Activated naive CD4-positive, alpha-beta T cell treated with anti-CD3 and anti-CD28 coated beads, Interleukin-2, amount 50 U/mL, for 72 hours (primary cell): Measurements from ENCODE around the gene PAGE1. TPM values are rescaled to one million over a fixed set of nuclear protein-coding genes. Genes with fewer than 3 reads are reported as not detected.

Experiments
- ATAC-seq, 2 donors: fragments of 150-1000 bp; cut with Tn5 transposase; 2 replicates each; pipeline ENCODE4 v1.10.0; 2021; ENCODE audit warnings: mild to moderate bottlenecking in 2 of 2, moderate library complexity in 2 of 2
- DNase-seq, 2 donors: peaks; one replicate each; pipeline ENCODE4 v3.0.0; 2021 to 2022; ENCODE audit warnings: low spot score in 2 of 2
- H3K27ac Mint-ChIP-seq, 2 donors: one replicate each; pipeline ENCODE4 v1.8.0; 2022; ENCODE audit warnings: mild to moderate bottlenecking in 2 of 2, mixed read lengths in 2 of 2
- H3K36me3 Mint-ChIP-seq, 2 donors: one replicate each; pipeline ENCODE4 v1.8.0; 2022; ENCODE audit warnings: mixed read lengths in 2 of 2
- H3K9me3 Mint-ChIP-seq, 2 donors: one replicate each; pipeline ENCODE4 v1.8.0; 2022; ENCODE audit warnings: mixed read lengths in 2 of 2
- total RNA-seq, 2 donors: library from RNA; stranded (reverse); gene quantifications; one replicate each; pipeline ENCODE4 v1.2.3, GENCODE V29; 2022

PAGE1 gene
- total RNA-seq, 2 donors from 2014 or later = not detected

DNA sequence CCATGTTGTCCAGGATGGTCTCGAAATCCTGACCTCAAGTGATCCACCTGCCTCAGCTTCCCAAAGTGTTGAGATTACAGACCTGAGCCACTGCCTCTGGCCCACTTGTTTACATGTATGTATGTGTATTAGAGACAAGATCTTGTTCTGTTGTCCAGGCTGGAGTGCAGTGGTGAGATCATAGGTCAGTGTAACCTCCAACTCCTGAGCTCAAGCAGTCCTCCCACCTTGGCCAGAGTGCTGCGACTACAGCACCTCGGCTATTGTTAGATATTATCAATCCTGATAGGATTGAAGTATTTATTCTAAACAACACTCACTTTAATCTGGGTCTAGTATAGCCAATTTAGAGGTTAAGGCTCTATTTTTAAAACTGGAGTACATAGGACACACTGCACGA lies 36.0 kb downstream of the PAGE1 start:
- no peaks in the 10 kb centered on the region for H3K9me3 Mint-ChIP-seq
- ATAC-seq (no peak), DNase-seq (no peak)
- H3K36me3 Mint-ChIP-seq = no peaks in the 10 kb centered on the region
- no peak overlapping the region for H3K27ac Mint-ChIP-seq

GRCh38 chrX:49656533-49656932 lies 39.3 kb downstream of the PAGE1 start:
- ATAC-seq = no peak
- no peak for DNase-seq
- no peak overlapping the region for H3K27ac Mint-ChIP-seq
- no peaks in the 10 kb centered on the region for H3K36me3 Mint-ChIP-seq
- H3K9me3 Mint-ChIP-seq = no peaks in the 10 kb centered on the region

GRCh38 chrX:49644991-49645637 lies 50.7 kb downstream of the PAGE1 start:
- Mint-ChIP-seq H3K9me3 (no peaks in the 10 kb centered on the region), H3K36me3 (no peaks in the 10 kb centered on the region), H3K27ac (no peak overlapping the region)
- no peak for DNase-seq
- ATAC-seq = no peak

Other genes starting within 250 kb of the PAGE1 start
- not detected for gene GAGE12C, start 163.8 kb downstream of the PAGE1 start, total RNA-seq
- gene GAGE12D, start 154.3 kb downstream of the PAGE1 start, total RNA-seq = not detected
- not detected for gene GAGE12E, start 144.7 kb downstream of the PAGE1 start, total RNA-seq
- not detected for gene GAGE12F, start 135.1 kb downstream of the PAGE1 start, total RNA-seq
- not detected for gene GAGE12G, start 125.6 kb downstream of the PAGE1 start, total RNA-seq
- not detected for gene GAGE12H, start 116.0 kb downstream of the PAGE1 start, total RNA-seq
- not detected for gene GAGE2A, start 106.5 kb downstream of the PAGE1 start, total RNA-seq
- not detected for gene GAGE1, start 97.0 kb downstream of the PAGE1 start, total RNA-seq
- gene PAGE4, start 133.3 kb upstream of the PAGE1 start, total RNA-seq = not detected
- 1 to 10 TPM; 1.2 to 3.1 TPM for gene USP27X, start 183.5 kb upstream of the PAGE1 start, total RNA-seq
- gene CLCN5, start 226.6 kb upstream of the PAGE1 start, total RNA-seq = 1 to 10 TPM; 3.6 to 5.6 TPM